Loucy (cell line): Measurements from ENCODE around the gene ANKUB1.

ENCODE experiments used
- H2AFZ ChIP-seq: fragments of 200-600 bp; sonication (generic); 2 replicates; pipeline ENCODE4 v1.6.0; 2016; ENCODE audit warnings: antibody characterized with exemption, mild to moderate bottlenecking, low read length, moderate library complexity
- H3F3A ChIP-seq: fragments of 200-600 bp; 2 replicates; pipeline ENCODE4 v1.6.0; 2016; ENCODE audit warnings: antibody characterized with exemption, low read depth, mild to moderate bottlenecking
- H3K27me3 ChIP-seq: fragments of 200-600 bp; sonication (generic); 2 replicates; pipeline ENCODE4 v1.6.1; 2014; ENCODE audit warnings: low read length, mild to moderate bottlenecking; ENCODE audit not compliant: insufficient read depth, poor library complexity, severe bottlenecking
- H3K36me3 ChIP-seq: fragments of 200-600 bp; sonication (generic); 2 replicates; pipeline ENCODE4 v1.6.1; 2016; ENCODE audit warnings: low read length; ENCODE audit not compliant: insufficient read depth
- H3K4me1 ChIP-seq: fragments of 200-600 bp; sonication (generic); 2 replicates; pipeline ENCODE4 v1.5.1; 2014; ENCODE audit warnings: low read length, mild to moderate bottlenecking; ENCODE audit not compliant: insufficient read depth, poor library complexity, severe bottlenecking
- H3K4me2 ChIP-seq: fragments of 200-600 bp; sonication (generic); 2 replicates; pipeline ENCODE4 v1.6.0; 2014; ENCODE audit warnings: antibody characterized with exemption, low read length, low read depth, mild to moderate bottlenecking; ENCODE audit not compliant: poor library complexity, severe bottlenecking
- H3K4me3 ChIP-seq: fragments of 200-600 bp; sonication (generic); 2 replicates; pipeline ENCODE4 v1.5.1; 2014; ENCODE audit warnings: low read length, mild to moderate bottlenecking, mixed read lengths; ENCODE audit not compliant: poor library complexity, severe bottlenecking
- H3K79me2 ChIP-seq: fragments of 200-600 bp; sonication (generic); 2 replicates; pipeline ENCODE4 v1.6.1; 2014; ENCODE audit warnings: low read length; ENCODE audit not compliant: insufficient read depth
- H3K9ac ChIP-seq: fragments of 200-600 bp; sonication (generic); 2 replicates; pipeline ENCODE4 v1.6.0; 2014; ENCODE audit warnings: mild to moderate bottlenecking, low read depth, low read length, moderate library complexity; ENCODE audit not compliant: poor library complexity, severe bottlenecking
- H3K9me2 ChIP-seq: fragments of 200-600 bp; sonication (generic); replicated peaks from 2 replicates; pipeline ENCODE4 v1.6.1; 2016; ENCODE audit warnings: low read depth, low read length, mixed read lengths
- H3K9me3 ChIP-seq: fragments of 200-600 bp; sonication (generic); 2 replicates; pipeline ENCODE4 v1.6.1; 2014; ENCODE audit warnings: mild to moderate bottlenecking, antibody characterized with exemption, low read length, low read depth; ENCODE audit not compliant: insufficient read depth
- H4K20me1 ChIP-seq: fragments of 200-600 bp; sonication (generic); 2 replicates; pipeline ENCODE4 v1.6.0; 2014; ENCODE audit warnings: antibody characterized with exemption, low read length, mild to moderate bottlenecking; ENCODE audit not compliant: insufficient read depth, poor library complexity, severe bottlenecking
- CTCF ChIP-seq: fragments of 200-600 bp; sonication (generic); conservative IDR thresholded peaks from 2 replicates; pipeline ENCODE4 v1.5.1; 2014; ENCODE audit warnings: mild to moderate bottlenecking, antibody characterized with exemption, low read length
- EZH2phosphoT487 ChIP-seq: fragments of 200-600 bp; IDR thresholded peaks from 2 replicates; pipeline ENCODE4 v1.6.1; 2018; ENCODE audit warnings: antibody characterized with exemption, mild to moderate bottlenecking, moderate library complexity, borderline replicate concordance

ANKUB1 gene

GRCh38 chr3:149716984-149717383 lies 75.4 kb downstream of the ANKUB1 start:
- peak overlapping the region; percentile 53 for H2AFZ ChIP-seq

GRCh38 chr3:149715247-149715646 lies 77.1 kb downstream of the ANKUB1 start:
- TF ChIP-seq CTCF: no peak
- no peak for TF ChIP-seq EZH2phosphoT487
- H3K27me3 ChIP-seq: no peaks in the 10 kb centered on the region
- no peaks in the 10 kb centered on the region for H3K36me3 ChIP-seq
- no peaks in the 10 kb centered on the region for H4K20me1 ChIP-seq
- no peaks in the 10 kb centered on the region for H3K79me2 ChIP-seq
- H3F3A ChIP-seq: no peaks in the 10 kb centered on the region
- no peak overlapping the region for H3K9ac ChIP-seq
- H3K9me3 ChIP-seq: no peaks in the 10 kb centered on the region
- H3K4me2 ChIP-seq: no peak overlapping the region
- H2AFZ ChIP-seq: no peak overlapping the region
- no peaks in the 10 kb centered on the region for H3K4me1 ChIP-seq
- no peaks in the 10 kb centered on the region for H3K9me2 ChIP-seq
- H3K4me3 ChIP-seq: no peak overlapping the region

More at GRCh38 chr3:149716984-149717383, 75.4 kb downstream of the ANKUB1 start:
- Histone ChIP-seq H3K79me2 (no peaks in the 10 kb centered on the region), H3K27me3 (no peaks in the 10 kb centered on the region), H3K9me2 (no peaks in the 10 kb centered on the region), H3K9me3 (peaks cover 4% of the 10 kb centered on the region; the same call in 1 of the 2 replicates), H4K20me1 (no peaks in the 10 kb centered on the region), H3K36me3 (no peaks in the 10 kb centered on the region), H3K4me2 (no peak overlapping the region), H3K4me3 (no peak overlapping the region), H3K9ac (no peak overlapping the region), H3K4me1 (no peaks in the 10 kb centered on the region), H3F3A (no peaks in the 10 kb centered on the region)
- TF ChIP-seq CTCF: no peak
- no peak for TF ChIP-seq EZH2phosphoT487

GRCh38 chr3:149713730-149714654 lies 78.4 kb downstream of the ANKUB1 start:
- Histone ChIP-seq H3K27me3 (no peaks in the 10 kb centered on the region), H3K9ac (no peak overlapping the region), H4K20me1 (no peaks in the 10 kb centered on the region), H3K4me2 (no peak overlapping the region), H3K9me3 (no peaks in the 10 kb centered on the region), H3K79me2 (no peaks in the 10 kb centered on the region), H3K4me3 (no peak overlapping the region), H3F3A (no peaks in the 10 kb centered on the region), H2AFZ (no peak overlapping the region), H3K36me3 (no peaks in the 10 kb centered on the region), H3K9me2 (no peaks in the 10 kb centered on the region), H3K4me1 (no peaks in the 10 kb centered on the region)
- TF ChIP-seq EZH2phosphoT487 (no peak), CTCF (no peak)
